Dermis microvascular lymphatic vessel endothelial cell (primary cell): ENCODE data around the gene ASB2. TPM values are rescaled to one million over a fixed set of nuclear protein-coding genes. Genes with fewer than 3 reads are reported as not detected.

Source experiments
- DNase-seq, 2 donors: peaks; one replicate each; pipeline versions ENCODE4 v3.0.0 to v3.0.0-alpha.2; 2010; ENCODE audit warnings: low read depth in 2 of 2
- total RNA-seq: library from RNA; depleted of rRNA; stranded (reverse); fragments of >200 nt; gene quantifications from 2 replicates; pipeline ENCODE4 v1.2.1, GENCODE V29; 2014

The ASB2 gene, protein sequence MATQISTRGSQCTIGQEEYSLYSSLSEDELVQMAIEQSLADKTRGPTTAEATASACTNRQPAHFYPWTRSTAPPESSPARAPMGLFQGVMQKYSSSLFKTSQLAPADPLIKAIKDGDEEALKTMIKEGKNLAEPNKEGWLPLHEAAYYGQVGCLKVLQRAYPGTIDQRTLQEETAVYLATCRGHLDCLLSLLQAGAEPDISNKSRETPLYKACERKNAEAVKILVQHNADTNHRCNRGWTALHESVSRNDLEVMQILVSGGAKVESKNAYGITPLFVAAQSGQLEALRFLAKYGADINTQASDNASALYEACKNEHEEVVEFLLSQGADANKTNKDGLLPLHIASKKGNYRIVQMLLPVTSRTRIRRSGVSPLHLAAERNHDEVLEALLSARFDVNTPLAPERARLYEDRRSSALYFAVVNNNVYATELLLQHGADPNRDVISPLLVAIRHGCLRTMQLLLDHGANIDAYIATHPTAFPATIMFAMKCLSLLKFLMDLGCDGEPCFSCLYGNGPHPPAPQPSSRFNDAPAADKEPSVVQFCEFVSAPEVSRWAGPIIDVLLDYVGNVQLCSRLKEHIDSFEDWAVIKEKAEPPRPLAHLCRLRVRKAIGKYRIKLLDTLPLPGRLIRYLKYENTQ
- total RNA-seq, result not detected in 2 replicates

GRCh38 chr14:93976477-93977057 lies at the start of gene ASB2:
TSS of gene ASB2 (minus strand) at chr14:93976570. CDS start at chr14:93964539, 12,031 bp downstream.
- no peak for DNase-seq

DNA sequence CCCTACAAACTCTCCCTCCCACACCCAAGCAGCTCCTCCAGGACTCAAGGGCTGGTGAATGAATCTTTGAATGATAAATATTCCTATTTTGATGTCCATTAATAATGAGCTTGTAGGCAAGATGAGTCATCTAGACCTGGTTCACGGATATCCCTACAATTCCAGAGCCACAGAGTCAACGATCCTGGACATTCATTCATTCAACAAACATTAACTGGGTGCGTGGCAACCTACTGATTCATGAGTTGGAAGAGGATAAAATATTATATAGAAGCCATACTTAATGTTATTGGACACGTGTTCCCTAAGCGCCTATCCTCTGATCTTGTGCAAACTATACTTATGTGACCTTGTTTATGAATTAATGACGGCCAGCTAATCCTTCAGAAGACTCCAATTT lies 49.4 kb upstream of the ASB2 start:
- peak in 1 of 2 donors; percentile 7 for DNase-seq

- no peak for DNase-seq
Measured at GRCh38 chr14:94024549-94024948, 48.2 kb upstream of the ASB2 start.

DNA sequence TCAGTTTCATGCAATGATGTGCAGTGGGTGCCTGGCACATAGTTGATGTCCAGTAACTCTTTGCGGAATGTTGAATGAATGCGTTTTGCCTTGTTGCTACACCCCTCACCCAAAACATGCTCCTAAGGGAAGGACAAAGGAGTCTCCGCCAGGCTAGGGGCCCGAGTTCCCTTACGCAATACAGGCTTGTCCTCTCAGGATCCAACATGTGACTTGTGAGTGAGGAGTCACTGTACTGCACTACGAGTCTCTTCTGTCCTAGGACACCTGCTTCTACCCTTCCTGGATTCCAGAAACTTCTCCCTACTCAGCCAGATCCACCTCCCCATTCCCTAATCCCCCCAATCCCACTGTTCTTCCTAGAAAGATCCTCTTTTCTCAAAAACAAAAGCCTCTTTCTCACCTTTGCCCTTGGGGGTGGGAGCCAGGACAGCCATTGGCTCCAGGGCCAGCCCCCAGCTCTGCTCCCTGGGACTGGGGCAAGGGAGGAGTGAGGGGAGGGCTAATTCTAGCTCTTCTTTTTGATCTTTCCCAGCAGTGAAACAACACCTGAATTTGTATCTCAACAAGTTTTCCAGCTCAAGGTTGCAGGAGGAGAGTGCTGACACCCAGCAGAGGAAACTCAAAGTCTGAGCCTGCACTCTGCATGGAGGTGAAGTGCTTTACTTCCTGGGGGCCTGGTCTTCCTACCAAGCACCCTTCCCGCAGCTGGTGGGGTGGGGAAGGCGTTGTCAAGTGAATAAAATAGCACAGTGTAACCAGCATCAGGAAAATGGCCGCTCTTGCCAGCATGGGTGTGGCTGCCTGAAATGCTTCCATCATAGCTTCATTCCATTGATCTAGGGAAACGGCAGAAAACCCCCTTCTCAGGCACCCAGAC lies 46.4 kb upstream of the ASB2 start:
- DNase-seq, result no peak

GRCh38 chr14:94021416-94022157 lies 45.2 kb upstream of the ASB2 start:
- DNase-seq, result no peak

- peak in 1 of 2 donors; percentile 19 for DNase-seq
Measured at GRCh38 chr14:94021001-94021400, 44.6 kb upstream of the ASB2 start.

DNA sequence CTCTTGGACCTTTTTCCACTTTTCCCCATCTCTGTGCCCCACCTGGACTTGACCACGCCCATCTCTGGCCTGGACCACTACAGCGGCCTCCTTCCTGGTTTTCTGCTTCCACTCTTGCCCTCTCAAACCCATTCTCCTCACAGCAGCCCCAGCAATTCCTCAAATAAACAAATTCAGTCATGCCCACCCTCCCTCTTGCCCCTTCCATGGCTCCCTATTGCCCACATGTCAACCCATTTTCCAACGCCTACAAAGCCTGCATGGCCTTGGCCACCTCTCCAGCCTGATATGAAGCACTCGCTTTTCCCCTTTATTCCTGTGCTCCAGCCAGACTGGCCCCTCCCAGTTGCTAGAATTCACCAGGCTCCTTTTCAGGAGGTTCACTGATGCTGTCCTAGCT lies 43.9 kb upstream of the ASB2 start:
- no peak for DNase-seq

- no peak for DNase-seq
Measured at GRCh38 chr14:94019329-94019728, 43.0 kb upstream of the ASB2 start.

GRCh38 chr14:94018308-94018707 lies 41.9 kb upstream of the ASB2 start:
- DNase-seq, result no peak

DNA sequence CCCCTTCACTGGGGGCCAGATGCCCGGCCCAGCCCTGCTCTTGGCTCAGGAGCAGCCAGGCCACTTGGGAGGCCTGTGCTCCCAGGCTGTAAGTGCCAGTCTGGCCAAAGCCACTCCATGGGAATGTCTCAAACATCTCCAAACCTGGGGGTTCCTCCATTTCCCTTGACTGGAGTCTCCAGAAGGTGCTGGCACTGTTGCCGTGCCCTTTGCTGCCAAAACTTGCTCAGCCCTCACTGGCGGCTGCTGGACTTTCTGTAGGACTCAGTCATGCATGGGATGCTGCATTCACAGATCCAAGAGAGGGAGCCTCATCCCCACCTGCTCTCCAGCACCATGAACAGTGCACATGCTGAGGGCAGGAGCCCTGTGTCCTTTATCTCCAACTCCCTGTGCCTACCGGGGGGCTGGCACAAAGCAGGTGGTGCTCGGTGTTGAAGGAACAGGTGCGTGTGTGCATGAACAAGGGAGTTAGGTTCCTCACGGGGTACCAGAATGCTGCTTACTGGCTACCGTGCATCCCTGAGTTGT lies 40.1 kb upstream of the ASB2 start:
- DNase-seq, result no peak

GRCh38 chr14:94015223-94015622 lies 38.9 kb upstream of the ASB2 start:
- no peak for DNase-seq

GRCh38 chr14:94014382-94014781 lies 38.0 kb upstream of the ASB2 start:
- no peak for DNase-seq

- DNase-seq, result no peak
Measured at GRCh38 chr14:94011795-94012194, 35.4 kb upstream of the ASB2 start.

DNA sequence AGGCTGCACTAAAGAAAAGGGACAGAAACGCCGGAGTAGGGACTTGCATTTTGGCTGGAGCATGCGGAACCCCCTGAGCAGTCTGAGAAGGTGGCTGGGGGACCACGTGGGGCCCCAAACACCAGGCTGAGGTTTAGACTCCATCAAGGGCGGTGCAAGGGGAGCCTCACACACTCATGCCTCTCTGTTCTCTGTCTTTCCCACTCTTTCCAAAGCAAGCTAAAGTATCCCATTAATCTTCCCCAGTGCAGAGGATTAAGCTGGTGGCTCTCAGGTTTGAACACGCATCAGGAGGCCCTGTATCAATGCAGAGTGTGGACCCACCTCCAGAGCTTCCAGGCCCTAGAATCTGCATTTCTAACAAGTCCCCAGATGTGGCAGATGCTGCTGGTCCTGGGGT lies 34.3 kb upstream of the ASB2 start:
- DNase-seq, result no peak

GRCh38 chr14:94009767-94010166 lies 33.4 kb upstream of the ASB2 start:
- no peak for DNase-seq

DNA sequence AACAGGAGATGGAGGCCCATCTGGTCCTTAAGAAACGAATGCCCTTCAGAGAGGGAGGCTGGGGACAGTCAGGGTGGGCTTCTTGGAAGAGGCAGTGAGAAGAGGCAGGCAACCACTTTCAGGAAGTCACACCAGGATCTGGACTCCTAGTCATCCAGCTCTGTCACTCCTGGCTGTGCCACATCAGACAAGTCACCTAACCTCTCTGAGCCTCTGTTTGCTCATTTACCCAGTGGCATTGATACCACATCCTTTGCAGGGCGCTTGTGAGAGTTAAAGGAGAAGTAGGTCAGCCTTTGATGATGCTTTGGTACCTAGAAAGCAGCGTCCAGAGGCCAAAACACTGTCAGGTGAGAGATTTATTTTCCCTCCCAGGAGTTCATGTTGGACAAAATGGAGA lies 31.9 kb upstream of the ASB2 start:
- DNase-seq, result no peak

DNA sequence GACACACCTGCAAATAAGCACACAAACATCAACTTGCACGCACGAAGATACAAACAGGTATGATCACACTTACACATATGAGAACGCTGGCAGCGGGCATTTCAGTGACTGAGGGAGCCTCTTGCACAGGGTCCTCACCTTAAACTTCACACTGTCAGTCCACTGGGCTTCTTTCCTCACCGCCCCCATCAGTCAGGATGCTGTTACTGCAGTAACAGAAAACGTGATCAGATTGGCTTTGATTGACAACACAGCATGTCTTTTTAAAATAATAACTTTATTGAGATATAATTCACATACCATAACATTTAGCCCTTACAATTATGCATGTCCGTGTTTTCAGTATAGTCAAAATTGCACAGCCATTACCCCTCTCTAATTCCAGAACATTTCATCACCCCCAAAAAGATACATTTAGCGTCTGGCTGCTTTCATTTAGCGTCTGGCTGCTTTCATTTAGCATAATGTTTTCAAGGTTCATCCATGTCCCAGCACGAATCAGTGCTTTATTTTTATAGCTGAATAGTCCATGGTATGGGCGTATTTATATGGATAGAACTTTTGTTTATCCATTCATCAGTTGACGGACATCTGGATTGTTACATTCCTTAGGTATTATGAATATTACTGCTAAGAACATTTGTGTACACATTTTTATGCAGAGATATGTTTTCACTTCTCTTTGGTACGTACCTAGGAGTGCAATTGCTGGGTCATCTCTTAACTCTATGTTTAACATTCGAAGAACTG lies 29.1 kb upstream of the ASB2 start:
- DNase-seq, result peak in 1 of 2 donors; percentile 9

GRCh38 chr14:94004015-94004414 lies 27.6 kb upstream of the ASB2 start:
- no peak for DNase-seq

DNA sequence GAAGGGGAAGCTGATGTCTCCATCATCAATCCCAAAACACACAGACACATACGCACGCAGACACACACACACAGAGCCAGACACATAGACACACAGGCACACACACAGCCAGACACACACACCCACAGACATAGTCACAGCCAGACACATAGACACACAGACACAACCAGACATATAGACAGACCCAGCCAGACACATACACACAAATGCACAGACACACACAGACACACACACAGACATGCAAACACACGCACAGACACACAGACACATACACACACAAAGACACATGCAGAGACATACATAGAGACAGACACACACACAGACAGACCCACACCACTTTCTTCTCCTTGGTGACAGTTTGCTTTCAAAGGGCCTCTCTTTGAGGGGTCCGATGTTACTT lies 27.0 kb upstream of the ASB2 start:
- DNase-seq, result no peak
